H1 (cell line): Measurements from ENCODE around the gene ZNF524. TPM values are rescaled to one million over a fixed set of nuclear protein-coding genes. Genes with fewer than 3 reads are reported as not detected.
A peak's percentile ranks its signal among the peaks of the same experiment; 100 is the strongest.

ENCODE experiments used
- ATF2 ChIP-seq: IDR thresholded peaks from 2 replicates; pipeline ENCODE4 v1.6.1; 2012; ENCODE audit warnings: low read length, inconsistent platforms
- CBX8 ChIP-seq: fragments of 300-800, 300-1000 bp; sonication (generic); IDR thresholded peaks from 2 replicates; pipeline ENCODE4 v1.7.1; 2016; ENCODE audit warnings: low read depth, low read length, borderline replicate concordance
- CHD2 ChIP-seq: IDR thresholded peaks from 2 replicates; pipeline ENCODE4 v1.6.1; 2012; ENCODE audit warnings: low read length, improper control_type of control experiment
- GTF2F1 ChIP-seq: IDR thresholded peaks from 2 replicates; pipeline ENCODE4 v1.6.1; 2012; ENCODE audit warnings: low read depth, low read length, improper control_type of control experiment, borderline replicate concordance
- KDM4A ChIP-seq: IDR thresholded peaks from one replicate; pipeline ENCODE4 v1.7.1; 2012; ENCODE audit warnings: low read depth, mild to moderate bottlenecking, moderate library complexity, low read length, inconsistent platforms; ENCODE audit not compliant: severe bottlenecking
- PHF8 ChIP-seq: fragments of 200-600 bp; sonication (generic); conservative IDR thresholded peaks from 2 replicates; pipeline ENCODE4 v1.7.1; 2012; ENCODE audit warnings: low read depth, mild to moderate bottlenecking, inconsistent platforms, low read length, moderate library complexity
- RBBP5 ChIP-seq: IDR thresholded peaks from 2 replicates; pipeline ENCODE4 v1.7.1; 2012; ENCODE audit warnings: low read depth, mild to moderate bottlenecking, inconsistent platforms, low read length, moderate library complexity, borderline replicate concordance
- SIRT6 ChIP-seq: IDR thresholded peaks from one replicate; pipeline ENCODE4 v1.7.1; 2012; ENCODE audit warnings: low read length, inconsistent platforms
- TCF12 ChIP-seq: IDR thresholded peaks from 2 replicates; pipeline ENCODE4 v1.6.1; 2011; ENCODE audit warnings: low read depth, mild to moderate bottlenecking, low read length
- YY1 ChIP-seq: IDR thresholded peaks from 2 replicates; pipeline ENCODE4 v1.6.1; 2011; ENCODE audit warnings: low read depth, mild to moderate bottlenecking, low read length
- polyA plus RNA-seq, 7 experiments: library from polyadenylated mRNA; depleted of rRNA in 3 of 7; stranded (reverse) in 5 of 7; unstranded in 2 of 7; fragments of >200 nt in 5 of 7; fragments of 200-250 nt in 2 of 7; gene quantifications; 1 replicate in 5 of 7; 2 replicates in 1 of 7; 4 replicates in 1 of 7; pipeline versions ENCODE4 v1.2.1 to v1.2.3, GENCODE V29; 2011 to 2013; ENCODE audit warnings: missing spikeins in 2 of 7, mixed read lengths in 2 of 7
- total RNA-seq: library from RNA; stranded (reverse); fragmentation: NEBNext Ultra II Directional; extraction: Animal tissue kit (Norgen Biotek cat#: 25700); gene quantifications from 2 replicates; pipeline ENCODE4 v1.2.1, GENCODE V29; 2021

ZNF524 gene
- total and polyA plus RNA-seq, 2 of the 8 experiments (the other 6 are each of a cell fraction or from before 2014, with no cell fraction given), result 4.4 to 4.7 TPM

DNA sequence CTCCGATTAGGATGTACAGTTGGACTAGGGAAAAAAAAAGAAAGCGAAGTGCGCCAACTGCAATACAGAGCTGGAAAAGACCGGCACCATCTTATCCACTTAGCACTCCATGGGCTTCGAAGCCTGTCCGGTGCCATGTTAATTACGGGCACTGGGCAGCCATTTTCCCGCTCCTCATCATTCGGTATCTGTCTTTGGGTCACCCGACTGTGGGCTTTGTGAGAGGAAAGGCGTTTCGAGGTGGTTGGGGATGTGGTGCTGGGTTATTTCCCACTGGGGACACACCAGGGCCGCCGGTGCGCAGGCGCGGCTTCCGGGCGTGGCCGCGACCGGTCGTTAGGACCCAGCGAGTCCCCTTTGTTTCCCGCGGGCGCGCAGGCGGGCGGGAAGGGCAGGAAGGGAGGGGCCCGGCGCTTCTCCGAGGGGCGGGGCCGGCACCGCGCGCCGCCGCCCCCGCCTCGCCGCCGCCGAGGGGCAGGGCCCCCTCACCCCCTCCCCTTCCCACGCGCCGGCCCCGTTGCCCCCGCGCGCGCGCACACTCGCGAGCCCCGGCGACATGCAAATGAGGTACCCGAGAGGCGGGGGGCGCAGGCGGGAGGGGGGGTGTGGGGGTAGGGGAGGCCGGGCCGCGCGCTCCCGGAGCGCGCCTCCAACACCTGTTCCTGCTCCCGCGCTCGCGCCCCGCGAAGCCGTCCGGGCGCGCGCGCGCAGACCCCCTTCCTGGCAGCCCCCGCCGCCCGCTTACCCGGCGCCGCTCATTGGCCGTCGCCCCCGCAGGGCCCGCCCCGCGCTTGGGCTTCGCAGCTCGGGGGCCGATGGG, at the start of gene ZNF524 (continued):
- TF ChIP-seq CHD2 (0 out of 2 replicates have a peak, but pooled peaks have one; percentile 37), TCF12 (no peak), CBX8 (no peak), KDM4A (no peak), GTF2F1 (no peak), YY1 (peak; percentile 97), PHF8 (peak; percentile 63; the same call in 1 of the 2 replicates), ATF2 (no peak), SIRT6 (no peak), RBBP5 (peak; percentile 71; the same call in 1 of the 2 replicates)
